OCI-LY1 (cell line): ENCODE results near the gene CACNA1C.

Source experiments
- EZH2 ChIP-seq: fragments of 200-600 bp; sonication (generic), shearing (Covaris generic); IDR thresholded peaks from 2 replicates; pipeline ENCODE4 v1.8.0; 2017; ENCODE audit warnings: borderline replicate concordance, mixed run types, mild to moderate bottlenecking, antibody characterized with exemption, low read length, moderate library complexity, mixed read lengths
- TF ChIP-seq, protein P1 (sequence below): fragments of 200-600 bp; sonication (generic), shearing (Covaris generic); IDR thresholded peaks from 2 replicates; pipeline ENCODE4 v1.5.1; 2017; ENCODE audit warnings: mild to moderate bottlenecking, antibody characterized with exemption, low read length, moderate library complexity, mixed read lengths

DNA sequence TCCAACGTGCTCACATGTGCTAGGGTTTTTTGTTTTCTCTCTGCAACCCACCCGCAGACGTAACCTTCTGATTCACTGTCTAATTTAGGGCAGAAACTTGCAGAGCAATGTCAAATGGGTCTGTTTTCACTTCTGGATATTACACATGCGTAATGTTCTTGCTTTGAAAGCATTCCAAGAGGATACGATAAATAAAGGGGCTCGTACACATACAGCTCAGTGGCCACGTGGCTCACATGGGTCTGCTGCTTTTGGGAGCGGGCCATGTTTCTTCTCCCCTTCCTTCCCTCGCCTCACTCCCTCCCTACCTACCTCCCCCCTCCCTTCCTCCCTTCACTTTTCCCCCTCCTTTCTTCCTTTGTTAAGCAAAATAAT, 23.4 kb downstream of the CACNA1C start:
- TF ChIP-seq, protein P1, sequence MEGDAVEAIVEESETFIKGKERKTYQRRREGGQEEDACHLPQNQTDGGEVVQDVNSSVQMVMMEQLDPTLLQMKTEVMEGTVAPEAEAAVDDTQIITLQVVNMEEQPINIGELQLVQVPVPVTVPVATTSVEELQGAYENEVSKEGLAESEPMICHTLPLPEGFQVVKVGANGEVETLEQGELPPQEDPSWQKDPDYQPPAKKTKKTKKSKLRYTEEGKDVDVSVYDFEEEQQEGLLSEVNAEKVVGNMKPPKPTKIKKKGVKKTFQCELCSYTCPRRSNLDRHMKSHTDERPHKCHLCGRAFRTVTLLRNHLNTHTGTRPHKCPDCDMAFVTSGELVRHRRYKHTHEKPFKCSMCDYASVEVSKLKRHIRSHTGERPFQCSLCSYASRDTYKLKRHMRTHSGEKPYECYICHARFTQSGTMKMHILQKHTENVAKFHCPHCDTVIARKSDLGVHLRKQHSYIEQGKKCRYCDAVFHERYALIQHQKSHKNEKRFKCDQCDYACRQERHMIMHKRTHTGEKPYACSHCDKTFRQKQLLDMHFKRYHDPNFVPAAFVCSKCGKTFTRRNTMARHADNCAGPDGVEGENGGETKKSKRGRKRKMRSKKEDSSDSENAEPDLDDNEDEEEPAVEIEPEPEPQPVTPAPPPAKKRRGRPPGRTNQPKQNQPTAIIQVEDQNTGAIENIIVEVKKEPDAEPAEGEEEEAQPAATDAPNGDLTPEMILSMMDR: no peak
- TF ChIP-seq EZH2: no peak
